Neural progenitor cell (in vitro differentiated cells): Measurements from ENCODE around the gene SKP2.

Experiments
- EZH2 ChIP-seq: fragments of 200-600 bp; sonication (generic); IDR thresholded peaks from 2 replicates; pipeline ENCODE4 v1.6.1; 2017; ENCODE audit warnings: antibody characterized with exemption, mild to moderate bottlenecking, moderate library complexity
- EZH2phosphoT487 ChIP-seq: fragments of 200-600 bp; sonication (generic); IDR thresholded peaks from 2 replicates; pipeline ENCODE4 v1.6.1; 2017; ENCODE audit warnings: antibody characterized with exemption
- TF ChIP-seq, protein P1 (sequence below): fragments of 200-600 bp; sonication (generic); IDR thresholded peaks from 2 replicates; pipeline ENCODE4 v1.5.1; 2017; ENCODE audit warnings: antibody characterized with exemption, mild to moderate bottlenecking

DNA sequence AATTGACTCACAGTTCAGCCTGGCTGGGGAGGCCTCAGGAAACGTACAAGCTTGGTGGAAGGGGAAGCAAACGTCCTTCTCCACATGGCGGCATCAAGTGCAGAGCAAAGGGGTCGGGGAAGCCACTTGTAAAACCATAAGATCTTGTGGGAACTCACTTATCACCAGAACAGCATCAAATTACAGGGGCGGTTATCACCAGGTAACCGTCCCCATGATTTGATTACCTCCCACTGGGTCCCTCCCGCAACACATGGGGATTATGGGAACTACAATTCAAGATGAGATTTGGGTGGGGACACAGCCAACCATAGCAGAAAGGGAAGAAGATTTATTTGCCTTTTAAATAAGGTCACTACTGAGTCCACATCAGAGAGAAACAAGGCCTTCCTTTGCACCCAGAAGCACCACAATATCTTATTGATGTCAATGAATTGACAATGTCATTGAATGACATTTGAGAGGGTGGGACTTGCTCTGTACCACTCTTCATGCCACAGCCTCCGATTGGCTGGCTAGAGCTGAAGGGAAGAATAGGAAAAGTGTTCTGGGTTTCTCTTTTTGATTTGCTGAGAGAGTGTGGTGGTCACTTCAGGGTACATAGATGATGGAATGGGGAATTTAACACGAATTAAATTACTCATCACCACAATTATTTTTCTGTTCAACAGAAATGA is 11.0 kb downstream of the SKP2 start:
- TF ChIP-seq, protein P1, sequence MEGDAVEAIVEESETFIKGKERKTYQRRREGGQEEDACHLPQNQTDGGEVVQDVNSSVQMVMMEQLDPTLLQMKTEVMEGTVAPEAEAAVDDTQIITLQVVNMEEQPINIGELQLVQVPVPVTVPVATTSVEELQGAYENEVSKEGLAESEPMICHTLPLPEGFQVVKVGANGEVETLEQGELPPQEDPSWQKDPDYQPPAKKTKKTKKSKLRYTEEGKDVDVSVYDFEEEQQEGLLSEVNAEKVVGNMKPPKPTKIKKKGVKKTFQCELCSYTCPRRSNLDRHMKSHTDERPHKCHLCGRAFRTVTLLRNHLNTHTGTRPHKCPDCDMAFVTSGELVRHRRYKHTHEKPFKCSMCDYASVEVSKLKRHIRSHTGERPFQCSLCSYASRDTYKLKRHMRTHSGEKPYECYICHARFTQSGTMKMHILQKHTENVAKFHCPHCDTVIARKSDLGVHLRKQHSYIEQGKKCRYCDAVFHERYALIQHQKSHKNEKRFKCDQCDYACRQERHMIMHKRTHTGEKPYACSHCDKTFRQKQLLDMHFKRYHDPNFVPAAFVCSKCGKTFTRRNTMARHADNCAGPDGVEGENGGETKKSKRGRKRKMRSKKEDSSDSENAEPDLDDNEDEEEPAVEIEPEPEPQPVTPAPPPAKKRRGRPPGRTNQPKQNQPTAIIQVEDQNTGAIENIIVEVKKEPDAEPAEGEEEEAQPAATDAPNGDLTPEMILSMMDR: no peak
- TF ChIP-seq EZH2phosphoT487 (no peak), EZH2 (no peak)
